NT2/D1 (cell line): ENCODE data around the gene MYO1C.
"Not testable (repeated sequence)": the region's sequence is repeated elsewhere in the genome, so short reads cannot be mapped to it uniquely, and the experiment has no call there.

Experiments used
- YY1 ChIP-seq: IDR thresholded peaks from 2 replicates; pipeline ENCODE4 v1.6.1; 2011; ENCODE audit not compliant: insufficient read length, insufficient read depth
- ZNF274 ChIP-seq: IDR thresholded peaks from 2 replicates; pipeline ENCODE4 v1.6.1; 2011; ENCODE audit warnings: mild to moderate bottlenecking, low read depth, low read length

DNA sequence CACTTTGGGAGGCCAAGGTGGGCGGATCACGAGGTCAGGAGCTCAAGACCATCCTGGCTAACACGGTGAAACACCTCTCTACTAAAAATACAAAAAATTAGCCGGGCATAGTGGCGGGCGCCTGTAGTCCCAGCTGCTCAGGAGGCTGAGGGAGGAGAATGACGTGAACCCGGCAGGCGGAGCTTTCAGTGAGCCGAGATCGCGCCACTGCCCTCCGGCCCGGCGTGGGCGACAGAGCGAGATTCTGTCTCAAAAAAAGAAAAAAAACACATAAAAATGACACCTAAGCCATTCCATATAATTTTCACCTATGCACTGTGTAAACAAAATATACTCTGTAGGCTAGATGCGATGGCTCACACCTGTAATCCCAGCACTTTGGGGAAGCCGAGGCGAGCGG, 42.2 kb downstream of the MYO1C start:
- TF ChIP-seq ZNF274, YY1: not testable (repeated sequence)
